WTC11 (cell line): ENCODE measurements around the gene ITGA3. TPM values are rescaled to one million over a fixed set of nuclear protein-coding genes. Genes with fewer than 3 reads are reported as not detected.
A peak's percentile ranks its signal among the peaks of the same experiment; 100 is the strongest.

ENCODE experiments used
- ATF3 ChIP-seq: sonication (generic); formaldehyde crosslinking; conservative IDR thresholded peaks from 2 replicates; pipeline ENCODE4 v1.8.1; 2022; ENCODE audit warnings: mild to moderate bottlenecking, missing genetic modification reagents
- CBFB ChIP-seq: sonication (generic); formaldehyde crosslinking; IDR thresholded peaks from 2 replicates; pipeline ENCODE4 v1.8.1; 2022; ENCODE audit warnings: mild to moderate bottlenecking, low read depth, missing genetic modification reagents
- ELF4 ChIP-seq: sonication (generic); formaldehyde crosslinking; IDR thresholded peaks from 2 replicates; pipeline ENCODE4 v1.8.1; 2022; ENCODE audit warnings: low read depth, mild to moderate bottlenecking, moderate library complexity, missing genetic modification reagents
- FOXJ3 ChIP-seq: sonication (generic); formaldehyde crosslinking; IDR thresholded peaks from 2 replicates; pipeline ENCODE4 v1.9.0; 2021; ENCODE audit warnings: missing genetic modification reagents, mild to moderate bottlenecking, borderline replicate concordance
- FOXK1 ChIP-seq: sonication (generic); formaldehyde crosslinking; IDR thresholded peaks from 2 replicates; pipeline ENCODE4 v1.8.0; 2022; ENCODE audit warnings: mild to moderate bottlenecking, moderate library complexity, missing genetic modification reagents
- FOXP4 ChIP-seq: sonication (generic); formaldehyde crosslinking; IDR thresholded peaks from 2 replicates; pipeline ENCODE4 v1.8.0; 2022; ENCODE audit warnings: mild to moderate bottlenecking, missing genetic modification reagents
- GABPB1 ChIP-seq: sonication (generic); formaldehyde crosslinking; IDR thresholded peaks from 2 replicates; pipeline ENCODE4 v1.8.1; 2023; ENCODE audit warnings: mild to moderate bottlenecking, missing genetic modification reagents
- HMGXB4 ChIP-seq: sonication (generic); formaldehyde crosslinking; IDR thresholded peaks from 2 replicates; pipeline ENCODE4 v1.8.1; 2023; ENCODE audit warnings: mild to moderate bottlenecking, moderate library complexity, missing genetic modification reagents
- MXD4 ChIP-seq: fragments of 250-450 bp; sonication (Bioruptor Pico); IDR thresholded peaks from 2 replicates; pipeline ENCODE4 v1.8.0; 2021; ENCODE audit warnings: mild to moderate bottlenecking, moderate library complexity, borderline replicate concordance
- NR2C2 ChIP-seq: sonication (generic); formaldehyde crosslinking; IDR thresholded peaks from 2 replicates; pipeline ENCODE4 v1.8.0; 2022; ENCODE audit warnings: mild to moderate bottlenecking, missing genetic modification reagents
- RORB ChIP-seq: fragments of 250-450 bp; sonication (Bioruptor Pico); IDR thresholded peaks from 2 replicates; pipeline ENCODE4 v1.9.0; 2021; ENCODE audit warnings: mild to moderate bottlenecking
- SMAD4 ChIP-seq: sonication (generic); formaldehyde crosslinking; IDR thresholded peaks from 2 replicates; pipeline ENCODE4 v1.8.0; 2022; ENCODE audit warnings: mild to moderate bottlenecking, missing genetic modification reagents
- STAT6 ChIP-seq: sonication (generic); formaldehyde crosslinking; conservative IDR thresholded peaks from 2 replicates; pipeline ENCODE4 v1.8.1; 2023; ENCODE audit warnings: mild to moderate bottlenecking, low read depth, missing genetic modification reagents, moderate library complexity
- TEAD4 ChIP-seq: sonication (generic); formaldehyde crosslinking; IDR thresholded peaks from 2 replicates; pipeline ENCODE4 v1.8.0; 2022; ENCODE audit warnings: mild to moderate bottlenecking, missing genetic modification reagents
- ZBTB21 ChIP-seq: sonication (generic); formaldehyde crosslinking; IDR thresholded peaks from 2 replicates; pipeline ENCODE4 v1.8.1; 2023; ENCODE audit warnings: mild to moderate bottlenecking, missing genetic modification reagents, borderline replicate concordance
- ZMAT4 ChIP-seq: fragments of 250-450 bp; sonication (Bioruptor Pico); IDR thresholded peaks from 2 replicates; pipeline ENCODE4 v1.9.0; 2021; ENCODE audit warnings: mild to moderate bottlenecking
- ZNF138 ChIP-seq: sonication (generic); formaldehyde crosslinking; conservative IDR thresholded peaks from 2 replicates; pipeline ENCODE4 v1.8.1; 2022; ENCODE audit warnings: mild to moderate bottlenecking, moderate library complexity, missing genetic modification reagents
- ZNF219 ChIP-seq: sonication (generic); formaldehyde crosslinking; IDR thresholded peaks from 2 replicates; pipeline ENCODE4 v1.8.0; 2023; ENCODE audit warnings: missing genetic modification reagents, mild to moderate bottlenecking, borderline replicate concordance
- ZNF281 ChIP-seq: sonication (generic); formaldehyde crosslinking; IDR thresholded peaks from 2 replicates; pipeline ENCODE4 v1.8.0; 2023; ENCODE audit warnings: mild to moderate bottlenecking, missing genetic modification reagents
- ZNF396 ChIP-seq: fragments of 250-450 bp; sonication (Bioruptor Pico); IDR thresholded peaks from 2 replicates; pipeline ENCODE4 v1.8.0; 2021; ENCODE audit warnings: mild to moderate bottlenecking, moderate library complexity, borderline replicate concordance
- total RNA-seq: library from RNA; stranded (reverse); gene quantifications from 3 replicates; pipeline ENCODE4 v1.2.3, GENCODE V29; 2021
- TF ChIP-seq, protein P1 (sequence below): sonication (generic); formaldehyde crosslinking; IDR thresholded peaks from 2 replicates; pipeline ENCODE4 v1.8.1; 2022; ENCODE audit warnings: low read depth, missing genetic modification reagents, borderline replicate concordance
- TF ChIP-seq, protein P2 (sequence below): sonication (generic); formaldehyde crosslinking; IDR thresholded peaks from 2 replicates; pipeline ENCODE4 v1.8.0; 2022; ENCODE audit warnings: missing genetic modification reagents

Gene ITGA3
- total RNA-seq, 1 experiment from 2014 or later = 35.3 TPM

DNA sequence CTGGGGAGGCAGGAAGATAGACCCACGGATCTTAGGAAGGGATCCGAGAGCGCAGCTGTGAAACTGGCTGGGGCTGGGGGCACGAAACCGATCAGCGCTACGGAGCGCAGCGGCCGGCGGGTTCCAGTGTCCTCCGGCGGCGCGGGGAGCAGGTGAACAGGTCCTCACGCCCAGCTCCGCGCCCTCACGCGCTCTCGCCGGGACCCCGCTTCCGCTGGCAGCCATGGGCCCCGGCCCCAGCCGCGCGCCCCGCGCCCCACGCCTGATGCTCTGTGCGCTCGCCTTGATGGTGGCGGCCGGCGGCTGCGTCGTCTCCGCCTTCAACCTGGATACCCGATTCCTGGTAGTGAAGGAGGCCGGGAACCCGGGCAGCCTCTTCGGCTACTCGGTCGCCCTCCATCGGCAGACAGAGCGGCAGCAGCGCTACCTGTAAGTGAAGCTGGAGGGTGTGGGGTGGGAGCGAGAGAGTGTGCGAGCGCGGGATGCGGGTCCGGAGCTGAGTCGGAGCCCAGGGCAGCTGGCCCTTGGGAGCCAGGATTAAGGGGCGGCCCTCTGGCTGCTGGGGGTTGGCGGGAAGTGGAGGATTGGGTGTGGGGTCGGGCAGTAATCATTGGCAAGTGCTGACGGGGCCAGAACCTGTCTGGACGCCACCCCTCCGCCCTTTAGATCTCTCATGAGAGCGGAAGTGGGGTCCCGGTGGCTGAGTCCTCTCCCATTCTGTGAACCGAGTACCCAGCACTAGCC is 479 bp downstream of the ITGA3 start (continued):
- no peak for TF ChIP-seq ZNF138 (CRISPR knock-in tag)
- TF ChIP-seq, protein P1, sequence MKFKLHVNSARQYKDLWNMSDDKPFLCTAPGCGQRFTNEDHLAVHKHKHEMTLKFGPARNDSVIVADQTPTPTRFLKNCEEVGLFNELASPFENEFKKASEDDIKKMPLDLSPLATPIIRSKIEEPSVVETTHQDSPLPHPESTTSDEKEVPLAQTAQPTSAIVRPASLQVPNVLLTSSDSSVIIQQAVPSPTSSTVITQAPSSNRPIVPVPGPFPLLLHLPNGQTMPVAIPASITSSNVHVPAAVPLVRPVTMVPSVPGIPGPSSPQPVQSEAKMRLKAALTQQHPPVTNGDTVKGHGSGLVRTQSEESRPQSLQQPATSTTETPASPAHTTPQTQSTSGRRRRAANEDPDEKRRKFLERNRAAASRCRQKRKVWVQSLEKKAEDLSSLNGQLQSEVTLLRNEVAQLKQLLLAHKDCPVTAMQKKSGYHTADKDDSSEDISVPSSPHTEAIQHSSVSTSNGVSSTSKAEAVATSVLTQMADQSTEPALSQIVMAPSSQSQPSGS (CRISPR knock-in tag) = no peak
- TF ChIP-seq CBFB (CRISPR knock-in tag) = no peak
- no peak for TF ChIP-seq TEAD4
- no peak for TF ChIP-seq GABPB1 (CRISPR knock-in tag)
- TF ChIP-seq FOXK1 (CRISPR knock-in tag) = 0 out of 2 replicates have a peak, but pooled peaks have one; percentile 43
- TF ChIP-seq ATF3 (CRISPR knock-in tag) = no peak
- TF ChIP-seq RORB = no peak
- no peak for TF ChIP-seq MXD4 (CRISPR knock-in tag)
- no peak for TF ChIP-seq SMAD4 (CRISPR knock-in tag)
- TF ChIP-seq ZNF219 (CRISPR knock-in tag) = no peak
- no peak for TF ChIP-seq ZMAT4
- no peak for TF ChIP-seq ZNF396 (CRISPR knock-in tag)
- no peak for TF ChIP-seq FOXJ3 (CRISPR knock-in tag)
- TF ChIP-seq, protein P2, sequence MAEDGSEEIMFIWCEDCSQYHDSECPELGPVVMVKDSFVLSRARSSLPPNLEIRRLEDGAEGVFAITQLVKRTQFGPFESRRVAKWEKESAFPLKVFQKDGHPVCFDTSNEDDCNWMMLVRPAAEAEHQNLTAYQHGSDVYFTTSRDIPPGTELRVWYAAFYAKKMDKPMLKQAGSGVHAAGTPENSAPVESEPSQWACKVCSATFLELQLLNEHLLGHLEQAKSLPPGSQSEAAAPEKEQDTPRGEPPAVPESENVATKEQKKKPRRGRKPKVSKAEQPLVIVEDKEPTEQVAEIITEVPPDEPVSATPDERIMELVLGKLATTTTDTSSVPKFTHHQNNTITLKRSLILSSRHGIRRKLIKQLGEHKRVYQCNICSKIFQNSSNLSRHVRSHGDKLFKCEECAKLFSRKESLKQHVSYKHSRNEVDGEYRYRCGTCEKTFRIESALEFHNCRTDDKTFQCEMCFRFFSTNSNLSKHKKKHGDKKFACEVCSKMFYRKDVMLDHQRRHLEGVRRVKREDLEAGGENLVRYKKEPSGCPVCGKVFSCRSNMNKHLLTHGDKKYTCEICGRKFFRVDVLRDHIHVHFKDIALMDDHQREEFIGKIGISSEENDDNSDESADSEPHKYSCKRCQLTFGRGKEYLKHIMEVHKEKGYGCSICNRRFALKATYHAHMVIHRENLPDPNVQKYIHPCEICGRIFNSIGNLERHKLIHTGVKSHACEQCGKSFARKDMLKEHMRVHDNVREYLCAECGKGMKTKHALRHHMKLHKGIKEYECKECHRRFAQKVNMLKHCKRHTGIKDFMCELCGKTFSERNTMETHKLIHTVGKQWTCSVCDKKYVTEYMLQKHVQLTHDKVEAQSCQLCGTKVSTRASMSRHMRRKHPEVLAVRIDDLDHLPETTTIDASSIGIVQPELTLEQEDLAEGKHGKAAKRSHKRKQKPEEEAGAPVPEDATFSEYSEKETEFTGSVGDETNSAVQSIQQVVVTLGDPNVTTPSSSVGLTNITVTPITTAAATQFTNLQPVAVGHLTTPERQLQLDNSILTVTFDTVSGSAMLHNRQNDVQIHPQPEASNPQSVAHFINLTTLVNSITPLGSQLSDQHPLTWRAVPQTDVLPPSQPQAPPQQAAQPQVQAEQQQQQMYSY (CRISPR knock-in tag) = no peak
- TF ChIP-seq ZBTB21 (CRISPR knock-in tag) = no peak
- TF ChIP-seq ELF4 (CRISPR knock-in tag) = no peak
- TF ChIP-seq ZNF281 (CRISPR knock-in tag) = no peak
- no peak for TF ChIP-seq NR2C2 (CRISPR knock-in tag)
- 0 out of 2 replicates have a peak, but pooled peaks have one; percentile 33 for TF ChIP-seq FOXP4 (CRISPR knock-in tag)
- peak; percentile 93 for TF ChIP-seq HMGXB4 (CRISPR knock-in tag)
- no peak for TF ChIP-seq STAT6 (CRISPR knock-in tag)
